Spinal cord (tissue), 10 donors: ENCODE data around the gene XPA. TPM values are rescaled to one million over a fixed set of nuclear protein-coding genes. Genes with fewer than 3 reads are reported as not detected.
A peak's percentile ranks its signal among the peaks of the same experiment; 100 is the strongest.

ENCODE experiments used
- DNase-seq, 6 donors: peaks; one replicate each; pipeline versions ENCODE4 v3.0.0 to v3.0.0-alpha.2; 2013 to 2015; ENCODE audit warnings: low spot score in 6 of 6, low read depth in 4 of 6
- H3K27ac ChIP-seq: one replicate; pipeline ENCODE4 v1.5.1; 2013; ENCODE audit warnings: low read depth, low read length, control low read depth
- H3K27me3 ChIP-seq: one replicate; pipeline ENCODE4 v1.6.1; 2013; ENCODE audit warnings: low read length; ENCODE audit not compliant: control insufficient read depth, insufficient read depth
- H3K36me3 ChIP-seq: one replicate; pipeline ENCODE4 v1.6.1; 2013; ENCODE audit warnings: low read length; ENCODE audit not compliant: control insufficient read depth, insufficient read depth
- H3K4me1 ChIP-seq: one replicate; pipeline ENCODE4 v1.6.1; 2013; ENCODE audit warnings: low read length; ENCODE audit not compliant: control insufficient read depth, insufficient read depth
- H3K4me3 ChIP-seq: one replicate; pipeline ENCODE4 v1.5.1; 2013; ENCODE audit warnings: low read depth, low read length, control low read depth
- H3K9me3 ChIP-seq: one replicate; pipeline ENCODE4 v1.6.1; 2013; ENCODE audit warnings: low read length; ENCODE audit not compliant: control insufficient read depth, insufficient read depth
- WGBS: methylation state at CpG from one replicate; pipeline ENCODE4 v1.1.5; 2013; ENCODE audit warnings: missing lambda C conversion rate; ENCODE audit not compliant: insufficient coverage; 5-methylcytosine and 5-hydroxymethylcytosine counted together
- polyA plus RNA-seq, 2 donors: library from polyadenylated mRNA; unstranded; fragments of 120-200 nt; gene quantifications; one replicate each; pipeline ENCODE4 v1.2.1, GENCODE V29; 2013; ENCODE audit not compliant: insufficient read length in 2 of 2
- total RNA-seq, 2 donors: library from RNA; depleted of rRNA in 1 of 2; stranded (reverse); fragments of 120-200 nt in 1 of 2; fragments of >200 nt in 1 of 2; gene quantifications; one replicate each; pipeline versions ENCODE4 v1.2.3 to v1.2.4, GENCODE V29; 2013 to 2014
- donor health status: healthy.

Gene XPA
- total and polyA plus RNA-seq, 4 donors = 19.2 to 40.0 (median 29.7) TPM

DNA sequence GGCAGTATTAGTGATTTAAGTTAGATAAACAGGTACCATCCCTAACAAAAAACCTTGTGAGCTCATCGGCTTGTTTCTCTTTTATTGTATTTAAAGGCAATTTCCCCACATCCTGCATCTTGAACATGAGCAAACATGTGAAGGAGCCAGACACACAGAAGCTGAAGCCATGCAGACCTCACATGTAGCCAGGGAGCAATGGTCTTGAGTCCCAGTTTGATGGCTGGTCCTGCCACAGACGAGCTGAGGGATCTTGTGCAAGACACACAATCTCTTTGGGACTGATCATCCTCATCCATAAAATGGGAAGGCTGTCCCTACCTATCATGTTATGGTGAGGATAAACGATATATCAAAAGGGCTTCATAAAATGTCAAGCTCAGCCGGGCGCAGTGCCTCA, 29.6 kb upstream of the XPA start:
- no peak for DNase-seq
- Histone ChIP-seq H3K36me3 (no peaks in the 10 kb centered on the region), H3K9me3 (no peaks in the 10 kb centered on the region), H3K27ac (no peak overlapping the region), H3K4me3 (no peak overlapping the region), H3K27me3 (peaks cover 8% of the 10 kb centered on the region), H3K4me1 (no peaks in the 10 kb centered on the region)
- WGBS = no CpG with 5 or more reads among the region's 5 CpGs

DNA sequence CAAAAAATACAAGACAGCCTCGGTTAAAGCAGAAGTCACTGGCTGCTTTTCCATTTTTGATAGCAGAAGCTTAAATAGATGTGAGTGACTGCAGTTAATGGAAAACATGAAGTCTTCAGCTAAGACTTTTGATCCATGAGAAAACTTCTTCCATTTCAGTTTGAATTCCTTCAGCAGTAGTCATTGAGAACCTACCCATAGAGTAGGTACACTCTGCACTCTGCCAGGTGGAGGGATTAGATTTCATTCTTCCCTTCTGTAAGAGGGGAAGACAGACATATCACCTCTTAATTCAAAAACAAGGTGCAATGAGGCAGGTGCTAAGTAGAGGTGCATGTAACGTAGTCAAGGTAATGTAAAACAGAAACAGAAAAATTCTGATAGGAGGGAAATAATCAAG, 26.7 kb upstream of the XPA start:
- Histone ChIP-seq H3K4me3 (no peak overlapping the region), H3K9me3 (no peaks in the 10 kb centered on the region), H3K27ac (no peak overlapping the region), H3K36me3 (no peaks in the 10 kb centered on the region), H3K4me1 (no peaks in the 10 kb centered on the region), H3K27me3 (peaks cover 6% of the 10 kb centered on the region)
- DNase-seq = no peak
- 84% methylated on average over 2 of the region's 2 CpGs for WGBS

DNA sequence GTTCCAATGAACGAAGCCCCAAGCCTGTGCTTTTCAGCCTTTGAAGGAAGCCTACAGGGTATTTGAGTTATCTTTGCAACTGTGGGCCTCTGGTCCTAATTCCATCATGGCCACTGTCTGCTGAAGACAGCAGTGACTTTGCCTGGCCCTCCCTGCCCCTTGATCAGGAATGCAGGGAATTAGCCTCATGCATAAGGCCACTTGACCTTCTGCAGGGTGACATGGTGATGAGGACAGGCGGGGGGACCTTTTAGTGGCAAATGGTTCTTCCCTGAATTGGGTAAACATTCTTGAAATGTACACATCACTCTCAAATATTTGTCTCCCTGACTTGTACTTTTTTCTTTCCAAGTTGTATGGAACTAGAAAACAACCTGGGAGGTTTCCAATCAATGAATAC, 25.2 kb upstream of the XPA start:
- Histone ChIP-seq H3K4me1 (no peaks in the 10 kb centered on the region), H3K27me3 (peaks cover 6% of the 10 kb centered on the region), H3K9me3 (no peaks in the 10 kb centered on the region), H3K36me3 (no peaks in the 10 kb centered on the region), H3K4me3 (no peak overlapping the region), H3K27ac (no peak overlapping the region)
- no peak for DNase-seq
- 25% methylated on average over 1 of the region's 2 CpGs for WGBS

DNA sequence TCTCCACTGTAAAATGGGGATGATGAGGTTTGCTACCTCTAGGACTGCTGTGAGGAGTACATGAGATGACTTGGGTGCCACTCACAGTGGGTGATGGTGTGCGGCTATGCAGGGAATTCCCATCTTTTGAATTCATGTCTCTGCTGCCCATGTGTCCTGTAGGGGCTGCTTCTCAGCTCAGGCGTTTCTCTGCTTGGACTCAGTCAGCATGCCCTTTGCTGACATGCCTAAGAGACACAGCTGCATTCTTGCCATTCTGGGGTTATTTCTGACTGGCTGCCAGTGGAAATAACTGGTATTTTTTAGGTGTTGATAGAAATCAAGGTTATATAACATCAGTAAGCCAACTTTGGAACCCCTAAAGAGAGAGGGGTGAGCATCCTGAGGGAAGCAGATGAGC, 24.3 kb upstream of the XPA start:
- Histone ChIP-seq H3K36me3 (no peaks in the 10 kb centered on the region), H3K27ac (no peak overlapping the region), H3K4me1 (no peaks in the 10 kb centered on the region), H3K9me3 (no peaks in the 10 kb centered on the region), H3K27me3 (peaks cover 6% of the 10 kb centered on the region), H3K4me3 (no peak overlapping the region)
- no peak for DNase-seq
- 66% methylated on average over 2 of the region's 2 CpGs for WGBS

DNA sequence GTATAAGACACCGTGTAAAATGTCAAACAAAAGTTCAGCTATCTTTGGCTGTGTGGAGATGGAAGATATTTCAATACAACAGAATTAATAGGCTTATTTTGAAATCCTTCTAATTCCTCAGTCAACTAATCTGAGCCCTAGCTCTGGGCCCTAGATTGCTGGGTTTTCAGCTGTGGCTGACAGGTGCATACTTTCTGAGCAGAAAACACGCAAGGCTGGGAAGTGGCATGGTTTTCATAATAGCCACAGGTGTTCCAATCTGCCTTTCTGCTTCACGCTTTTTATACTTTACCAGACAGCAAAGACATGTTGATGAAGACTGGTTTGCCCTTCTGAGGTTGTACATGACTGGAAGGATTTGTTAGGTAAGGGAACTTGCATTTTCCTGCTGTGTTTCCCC, 20.7 kb upstream of the XPA start:
- WGBS = no CpG with 5 or more reads among the region's 3 CpGs
- peaks cover 2% of the 10 kb centered on the region for H3K27me3 ChIP-seq

DNA sequence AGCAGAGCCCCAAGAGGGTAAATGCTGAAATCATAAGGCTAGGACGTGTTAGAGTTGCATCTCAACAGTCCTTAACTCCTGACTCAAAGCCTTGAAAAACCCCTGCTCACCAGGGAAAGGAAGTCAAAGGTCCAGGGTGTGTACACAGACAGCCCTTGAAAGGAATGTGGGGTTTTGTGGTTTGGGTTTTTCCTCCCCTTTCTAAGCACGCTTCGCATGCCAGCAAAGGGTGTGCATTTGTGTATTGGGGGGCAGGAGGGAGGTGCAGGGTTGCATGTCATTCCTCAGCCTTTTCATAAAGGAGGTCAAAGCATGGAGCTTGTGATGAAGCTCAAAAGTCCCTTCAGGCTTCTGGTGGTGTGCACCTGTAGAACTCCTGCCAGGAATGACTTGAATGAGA, 17.3 kb upstream of the XPA start:
- no peak overlapping the region for H3K27ac ChIP-seq
- H3K9me3 ChIP-seq = no peaks in the 10 kb centered on the region
- no peaks in the 10 kb centered on the region for H3K4me1 ChIP-seq
- H3K36me3 ChIP-seq = no peaks in the 10 kb centered on the region
- WGBS = no CpG with 5 or more reads among the region's 3 CpGs
- no peak overlapping the region for H3K4me3 ChIP-seq
- peaks cover 2% of the 10 kb centered on the region for H3K27me3 ChIP-seq
- no peak for DNase-seq

More for the DNA sequence above, 20.7 kb upstream of the XPA start:
- H3K4me1 ChIP-seq = no peaks in the 10 kb centered on the region
- no peak overlapping the region for H3K27ac ChIP-seq
- no peak for DNase-seq
- no peak overlapping the region for H3K4me3 ChIP-seq
- no peaks in the 10 kb centered on the region for H3K9me3 ChIP-seq
- H3K36me3 ChIP-seq = no peaks in the 10 kb centered on the region

DNA sequence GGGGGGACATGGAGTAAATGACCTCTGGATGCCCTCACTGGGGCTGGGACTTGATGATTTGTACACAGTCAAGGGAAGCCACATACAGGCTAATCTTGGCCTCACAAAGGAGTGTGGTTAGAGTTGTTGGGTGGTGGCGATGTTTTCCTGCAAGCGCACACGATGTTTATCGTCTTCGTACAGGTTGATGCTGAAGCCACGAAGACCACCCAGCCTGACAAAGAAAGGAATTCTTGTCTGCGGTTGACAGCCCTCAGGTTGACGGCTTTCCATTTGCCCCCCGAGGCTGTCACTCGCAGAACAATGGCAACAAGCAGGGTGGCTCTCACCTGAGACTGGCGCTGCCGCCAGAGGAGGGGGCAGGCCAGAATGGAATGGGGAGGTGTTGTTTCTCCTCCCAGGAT, 14.1 kb upstream of the XPA start:
- Histone ChIP-seq H3K9me3 (no peaks in the 10 kb centered on the region), H3K4me1 (no peaks in the 10 kb centered on the region), H3K36me3 (no peaks in the 10 kb centered on the region), H3K27ac (no peak overlapping the region), H3K4me3 (no peak overlapping the region), H3K27me3 (peaks cover 2% of the 10 kb centered on the region)
- no peak for DNase-seq
- 22% methylated on average over 12 of the region's 12 CpGs for WGBS

DNA sequence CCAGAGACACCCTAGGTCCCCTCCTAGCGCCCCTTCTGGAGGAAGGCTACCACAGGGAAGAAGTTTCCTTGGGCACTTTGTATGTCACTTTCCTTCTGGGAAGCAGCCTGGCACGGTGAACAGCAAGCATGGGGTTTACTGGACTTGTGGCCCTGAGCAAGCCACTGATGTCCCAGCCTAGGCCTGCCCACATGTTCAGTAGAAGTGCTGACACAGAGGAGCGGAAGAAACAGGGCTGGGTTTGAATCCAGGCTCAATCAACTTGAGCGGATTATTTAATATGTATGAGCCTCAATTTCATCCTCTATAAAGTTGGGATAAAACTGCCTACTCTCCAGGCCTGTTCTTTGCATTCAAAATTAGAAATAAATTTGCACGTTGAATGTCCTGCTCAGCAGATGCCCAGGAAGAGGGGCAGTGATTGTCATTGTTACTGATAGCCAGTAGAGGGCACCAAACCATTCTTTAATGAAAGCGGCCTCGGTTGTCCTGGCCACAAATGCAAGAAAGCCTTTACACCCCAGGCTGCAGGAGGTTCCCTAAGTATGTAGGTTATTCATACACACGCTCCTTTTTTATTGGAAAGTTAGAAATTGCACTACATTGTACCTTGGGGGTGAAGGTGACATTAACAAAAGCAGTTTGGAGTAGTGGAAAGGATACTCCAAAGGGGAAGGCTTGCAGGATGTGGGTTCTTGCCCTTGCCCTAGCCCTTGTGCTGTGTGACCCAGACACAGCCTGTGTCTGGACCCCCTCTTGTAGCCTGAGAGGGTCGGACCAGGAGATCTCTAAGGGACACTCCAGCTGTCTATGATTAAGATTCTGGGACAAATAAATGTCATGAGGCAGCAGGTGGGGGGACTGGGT, 13.4 kb upstream of the XPA start:
- H3K27me3 ChIP-seq = peaks cover 2% of the 10 kb centered on the region
- peak in 4 of 6 donors; percentile 41 to 93 (median 73) for DNase-seq
- WGBS = 26% methylated on average over 4 of the region's 9 CpGs
- no peaks in the 10 kb centered on the region for H3K9me3 ChIP-seq
- H3K27ac ChIP-seq = no peak overlapping the region
- H3K36me3 ChIP-seq = no peaks in the 10 kb centered on the region
- H3K4me3 ChIP-seq = no peak overlapping the region
- H3K4me1 ChIP-seq = no peaks in the 10 kb centered on the region

DNA sequence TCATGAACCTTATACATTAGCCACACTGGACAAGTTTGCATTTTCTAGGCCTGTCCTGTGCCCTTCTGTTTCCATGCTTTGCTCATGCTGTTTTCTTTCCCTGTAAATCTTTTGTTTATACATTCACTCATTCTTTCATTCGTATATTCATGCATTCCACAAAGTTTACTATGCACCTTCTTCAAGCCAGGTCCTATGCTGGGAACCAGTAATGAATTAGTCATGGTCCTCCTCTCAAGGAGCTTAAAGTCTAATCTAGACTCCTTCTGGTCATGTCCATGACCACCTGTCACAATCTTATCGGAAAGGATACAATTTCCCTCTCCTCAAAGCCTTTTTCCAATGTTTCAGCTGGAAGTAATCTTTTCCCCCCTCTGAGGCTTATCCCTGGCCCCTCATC, 9.1 kb upstream of the XPA start:
- Histone ChIP-seq H3K4me1 (no peaks in the 10 kb centered on the region), H3K9me3 (no peaks in the 10 kb centered on the region), H3K4me3 (no peak overlapping the region), H3K36me3 (no peaks in the 10 kb centered on the region), H3K27me3 (peaks cover 2% of the 10 kb centered on the region), H3K27ac (no peak overlapping the region)
- no peak for DNase-seq
- WGBS = 80% methylated on average over 2 of the region's 2 CpGs

DNA sequence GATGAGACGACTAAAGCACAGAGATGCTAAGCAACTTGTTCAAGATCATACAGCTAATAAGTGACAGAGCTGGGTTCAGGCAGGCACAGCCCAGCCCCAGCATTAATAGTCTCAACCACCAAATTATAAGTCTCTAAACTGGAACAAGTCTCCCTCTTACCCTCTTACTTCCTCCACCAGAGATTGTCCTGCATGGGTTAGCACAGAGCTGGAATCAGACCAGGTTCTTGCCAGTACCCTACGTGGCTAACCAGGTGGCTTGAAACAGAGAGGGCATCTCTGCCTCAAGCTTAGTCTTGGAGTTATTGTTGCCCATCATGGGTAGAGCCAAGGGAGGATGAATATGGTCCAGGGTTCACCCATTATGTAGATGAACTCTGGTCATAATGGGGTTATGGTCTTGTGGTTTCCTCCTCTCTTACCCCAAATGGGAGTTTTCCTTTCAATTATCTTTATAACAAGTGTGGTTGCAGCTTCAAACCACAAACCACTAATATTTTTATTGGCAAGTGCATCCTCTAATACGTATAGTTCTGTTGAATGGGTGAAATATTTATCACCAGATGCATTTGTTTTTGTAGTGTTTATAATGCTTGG, 8.3 kb upstream of the XPA start:
- no peak for DNase-seq
- Histone ChIP-seq H3K27me3 (no peaks in the 10 kb centered on the region), H3K36me3 (no peaks in the 10 kb centered on the region), H3K4me3 (no peak overlapping the region), H3K9me3 (no peaks in the 10 kb centered on the region), H3K4me1 (no peaks in the 10 kb centered on the region), H3K27ac (no peak overlapping the region)
- 70% methylated on average over 2 of the region's 3 CpGs for WGBS
